ENCODE data around the gene RP9.

- peak in 2 of 12 donors; percentile 4 to 6 for TF ChIP-seq CTCF (IDR thresholded peaks at IDR 0.05)
- no peak for TF ChIP-seq POLR2A (IDR thresholded peaks at IDR 0.05)
Measured at GRCh38 chr7:33108554-33109004, 625 bp downstream of the RP9 start.

Measured in heart left ventricle (tissue), 13 donors.